HG02938 (cell line): ENCODE results near the gene PTTG1.

Source experiments
- ATAC-seq: cut with Tn5 transposase; IDR thresholded peaks from one replicate; pipeline ENCODE4 v1.9.1; 2021; ENCODE audit warnings: mild to moderate bottlenecking, moderate library complexity; ENCODE audit not compliant: unreplicated experiment

Gene PTTG1

DNA sequence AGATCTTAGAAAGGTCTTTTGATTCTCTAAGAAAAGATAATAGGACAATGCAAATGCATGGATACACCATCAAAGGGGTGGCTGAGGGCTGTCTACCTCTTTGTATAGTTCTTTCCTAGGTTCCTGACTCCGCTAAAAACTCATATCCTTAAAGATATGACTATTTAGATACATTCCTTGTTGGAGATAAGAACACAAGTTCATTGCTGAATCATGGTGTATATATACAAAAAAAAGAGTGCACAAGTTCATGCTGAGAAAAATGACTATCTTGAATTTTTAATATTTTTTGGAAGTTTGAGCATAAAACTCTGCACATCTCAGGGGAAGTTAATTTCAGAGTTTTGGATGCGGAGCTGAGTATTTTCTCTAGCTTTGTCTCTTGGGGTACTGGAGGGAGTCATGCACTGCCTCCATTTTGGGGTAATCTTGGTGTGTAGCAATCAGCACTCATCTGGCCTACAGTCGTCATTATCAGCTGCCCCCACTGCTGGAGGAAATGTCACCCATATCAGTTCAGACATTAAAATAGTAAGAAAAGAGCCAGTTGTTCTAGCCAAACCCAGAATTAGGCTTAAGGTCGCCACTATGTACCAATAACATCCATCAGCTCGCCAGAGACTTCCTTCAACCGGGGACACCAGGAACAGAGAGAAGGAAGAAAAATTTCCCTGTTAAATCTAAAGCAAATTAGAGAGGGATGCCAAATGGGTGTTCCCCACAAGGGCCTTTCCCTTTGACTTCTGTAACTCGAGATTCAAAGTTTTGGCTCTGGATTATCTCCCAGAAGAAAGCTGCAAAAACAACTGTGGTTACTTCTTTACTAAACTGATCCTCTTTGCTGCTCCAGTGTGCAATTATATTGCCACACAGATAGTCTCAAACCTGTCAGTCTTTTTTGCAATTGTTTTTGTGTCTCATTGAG, 49.0 kb downstream of the PTTG1 start:
- ATAC-seq = no peak

DNA sequence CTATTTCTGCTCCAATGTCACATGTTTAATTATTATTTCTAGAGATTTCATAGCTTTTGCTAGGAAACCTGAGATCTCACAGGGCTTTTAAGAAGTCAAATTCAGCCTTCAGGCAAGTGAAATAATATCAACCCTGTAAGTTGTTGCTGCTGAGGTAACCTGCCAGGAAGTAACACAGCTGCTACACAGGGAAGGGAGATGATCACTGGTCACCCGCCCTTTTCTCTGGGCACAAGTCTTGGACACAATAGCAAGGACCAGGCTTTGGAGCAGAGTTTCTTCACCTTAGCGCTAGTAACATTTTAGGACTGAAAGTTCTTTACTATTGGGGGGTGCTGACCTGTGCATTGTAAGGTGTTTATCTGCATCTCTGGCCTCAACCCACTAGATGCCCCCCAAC, 50.1 kb downstream of the PTTG1 start:
- no peak for ATAC-seq

DNA sequence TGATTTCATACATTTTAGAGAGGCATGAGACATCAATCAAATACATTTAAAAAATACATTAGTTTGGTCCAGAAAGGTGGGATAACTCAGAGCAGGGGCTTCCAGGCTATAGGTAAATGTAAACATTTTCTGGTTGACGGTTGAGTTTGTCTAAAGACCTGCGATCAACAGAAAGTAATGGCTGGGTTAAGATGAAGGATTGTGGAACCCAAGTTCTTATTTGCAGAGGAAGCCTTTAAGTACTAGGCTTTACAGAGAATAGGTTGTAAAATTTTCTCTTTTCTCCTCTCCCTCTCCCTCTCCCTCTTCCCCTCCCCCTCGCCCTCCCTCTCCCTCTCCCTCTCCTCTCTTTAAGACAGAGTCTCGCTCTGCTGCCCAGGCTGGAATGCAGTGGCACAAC, 50.8 kb downstream of the PTTG1 start:
- no peak for ATAC-seq

DNA sequence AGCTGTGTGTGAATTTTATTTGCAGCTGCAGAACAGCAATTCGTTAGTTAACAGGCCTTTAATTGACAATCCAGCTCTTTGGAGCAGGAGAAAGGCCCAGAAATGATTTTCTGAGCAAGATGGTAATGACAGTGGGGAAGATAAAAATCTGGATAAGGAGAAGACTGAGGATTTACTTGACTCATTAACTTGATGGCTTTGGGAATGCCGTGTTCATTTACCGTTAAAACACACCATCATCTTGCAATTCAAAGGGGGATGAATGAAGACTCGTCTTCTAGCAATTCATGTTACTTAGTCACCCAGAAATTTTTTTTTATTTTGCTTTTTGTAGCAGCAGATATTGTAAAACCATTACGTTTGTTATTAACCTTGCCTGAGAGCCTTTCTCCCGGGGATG, 52.0 kb downstream of the PTTG1 start:
- ATAC-seq = no peak

DNA sequence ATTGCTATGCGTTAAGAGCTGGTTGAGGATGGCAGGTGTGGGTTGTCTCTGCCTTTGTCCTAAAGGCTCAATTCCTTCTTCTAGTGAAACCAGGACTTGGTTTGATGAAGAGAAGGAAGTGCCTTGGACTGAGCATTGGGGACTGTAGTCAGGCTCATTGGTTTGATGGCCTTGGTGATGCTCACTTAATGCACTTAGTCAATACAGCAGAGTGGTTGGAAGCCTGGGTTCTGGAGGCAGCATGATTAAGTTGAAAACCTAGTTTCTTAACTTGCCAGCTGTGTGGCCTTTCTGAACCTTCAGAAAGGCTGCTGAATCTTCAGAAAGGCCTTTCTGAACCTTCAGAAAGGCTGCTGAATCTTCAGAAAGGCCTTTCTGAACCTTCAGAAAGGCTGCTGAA, 52.4 kb downstream of the PTTG1 start:
- no peak for ATAC-seq

DNA sequence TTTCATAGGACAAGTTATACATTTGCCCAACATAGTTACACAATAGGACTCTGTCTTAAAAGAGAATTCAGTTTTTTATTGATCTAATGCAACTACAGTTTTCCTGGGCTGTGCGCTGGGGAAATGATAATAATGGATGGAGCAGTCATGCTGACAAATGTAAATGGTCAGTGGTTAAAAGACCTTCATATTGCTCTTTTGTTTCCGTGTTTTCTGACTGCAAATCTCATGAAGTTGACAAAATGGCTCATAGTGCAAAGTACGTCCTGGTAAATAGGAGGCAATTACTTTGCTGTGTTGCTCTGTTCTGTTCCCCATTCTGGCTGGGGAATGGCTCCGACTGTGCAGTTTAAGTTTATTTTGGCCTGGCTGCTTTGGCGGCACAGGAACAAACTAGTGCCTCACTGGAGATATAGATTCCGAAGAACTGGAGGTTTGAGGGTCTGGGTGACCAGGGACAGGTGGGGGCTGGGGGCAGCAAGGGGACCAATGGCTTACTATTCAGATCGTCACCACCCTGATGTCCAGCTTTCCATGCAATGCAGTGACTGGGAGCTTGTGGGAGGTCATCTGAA, 54.3 kb downstream of the PTTG1 start:
- no peak for ATAC-seq

DNA sequence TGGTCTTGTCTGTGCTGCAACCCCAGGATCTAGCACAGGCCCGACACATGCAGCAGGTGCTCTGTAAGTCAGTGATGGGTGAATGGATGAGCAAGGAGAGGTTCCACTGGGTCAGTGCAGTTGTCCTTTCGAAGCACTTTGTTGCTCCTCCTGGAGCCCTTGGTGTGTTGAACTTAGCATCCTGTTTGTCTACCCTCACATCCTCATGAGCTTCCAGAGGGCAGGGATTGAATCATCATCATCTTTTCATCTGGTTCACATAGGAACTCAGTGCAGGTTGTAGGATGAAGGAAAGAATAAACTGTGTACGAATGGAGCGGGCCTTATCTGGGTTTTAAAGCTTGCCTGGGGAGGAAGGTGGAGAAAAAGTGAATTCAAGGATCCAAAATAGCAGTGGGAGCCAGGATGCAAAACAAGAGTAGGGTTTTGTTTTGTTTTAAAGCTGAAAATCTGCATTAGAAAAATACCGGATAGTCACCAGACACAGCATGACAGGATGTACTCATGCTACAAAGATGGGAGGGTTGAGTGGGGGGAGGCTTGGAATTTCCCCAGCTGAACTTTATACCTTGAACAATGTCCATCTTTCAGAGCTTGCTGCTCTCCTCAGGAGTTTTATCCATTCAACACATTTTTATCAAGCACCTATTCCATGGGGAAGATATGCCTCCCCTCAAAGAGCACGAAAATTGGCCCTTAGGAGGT, 55.8 kb downstream of the PTTG1 start:
- ATAC-seq = no peak

DNA sequence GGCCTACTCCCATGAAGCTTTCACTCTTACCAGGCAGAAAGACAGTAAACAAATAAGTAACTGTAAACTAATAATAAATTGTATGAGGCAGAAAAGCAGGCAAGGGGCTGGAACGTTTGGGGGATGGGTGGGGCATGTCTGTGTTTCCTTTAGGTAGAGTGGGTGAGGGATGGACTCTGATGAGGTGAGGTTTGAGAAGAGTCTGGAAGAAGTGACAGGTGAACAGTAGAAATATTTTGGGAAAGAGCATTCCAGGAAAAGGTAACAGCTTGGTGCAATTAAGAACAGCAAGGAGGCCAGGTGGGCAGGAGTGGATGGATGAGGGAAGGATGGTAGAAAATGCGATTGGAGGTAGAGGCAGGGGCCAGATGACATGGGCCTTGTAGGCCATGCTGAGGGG, 56.5 kb downstream of the PTTG1 start:
- no peak for ATAC-seq
